Testis (tissue), 3 donors: ENCODE data around the gene ANKRD11. TPM values are rescaled to one million over a fixed set of nuclear protein-coding genes. Genes with fewer than 3 reads are reported as not detected.

Experiments used
- DNase-seq: peaks from one replicate; pipeline ENCODE4 v3.0.0-alpha.2; 2019
- H3K27ac ChIP-seq, 2 donors: fragments of 200-600 bp; sonication (generic); one replicate each; pipeline ENCODE4 v1.5.1; 2019
- H3K27me3 ChIP-seq: fragments of 200-600 bp; sonication (generic); one replicate; pipeline ENCODE4 v1.5.1; 2019
- H3K36me3 ChIP-seq: fragments of 200-600 bp; sonication (generic); one replicate; pipeline ENCODE4 v1.5.1; 2017; ENCODE audit warnings: low read depth; ENCODE audit errors: missing control alignments
- H3K4me1 ChIP-seq: fragments of 200-600 bp; sonication (generic); one replicate; pipeline ENCODE4 v1.5.1; 2019
- H3K4me3 ChIP-seq, 2 donors: fragments of 200-600 bp; sonication (generic); one replicate each; pipeline ENCODE4 v1.5.1; 2017 to 2019
- H3K9me3 ChIP-seq: fragments of 200-600 bp; sonication (generic); one replicate; pipeline ENCODE4 v1.5.1; 2017
- POLR2A ChIP-seq: fragments of 450-650 bp; IDR thresholded peaks from one replicate; pipeline ENCODE4 v1.6.1; 2017; ENCODE audit warnings: antibody characterized with exemption, mild to moderate bottlenecking, moderate library complexity
- WGBS, 2 donors: methylation state at CpG; one replicate each; pipeline ENCODE4 v1.1.5; 2018; 5-methylcytosine and 5-hydroxymethylcytosine counted together
- intact Hi-C: fragments of 100-400 bp; cut with DNase I; formaldehyde crosslinking; loops from one replicate; pipeline ENCODE4 v1.15.1; 2023; ENCODE audit warnings: low total_unique reads
- polyA plus RNA-seq: library from polyadenylated mRNA; stranded (reverse); fragments of 350-450 nt; fragmentation: Illumina TruSeq; extraction: RNeasy Lipid Tissue Mini Kit (QIAGEN cat#74804); gene quantifications from one replicate; pipeline ENCODE4 v1.2.3, GENCODE V29; 2014; ENCODE audit warnings: low read depth, low replicate concordance; ENCODE audit not compliant: insufficient read depth
- total RNA-seq, 2 donors: library from RNA; depleted of rRNA; stranded (reverse); fragments of >200 nt; gene quantifications; one replicate each; pipeline ENCODE4 v1.2.3, GENCODE V29; 2016
- TF ChIP-seq, protein P1 (sequence below), 3 experiments: fragments of 450-650 bp in 2 of 3; fragments of 200-600 bp in 1 of 3; sonication (generic) in 1 of 3; IDR thresholded peaks; one replicate each; pipeline ENCODE4 v1.5.1; 2016 to 2019; ENCODE audit warnings: antibody characterized with exemption in 3 of 3, mild to moderate bottlenecking in 2 of 3, moderate library complexity in 1 of 3

ANKRD11 gene
- total and polyA plus RNA-seq, 3 donors from 2014 or later: 49.7 to 187 (median 150) TPM

DNA sequence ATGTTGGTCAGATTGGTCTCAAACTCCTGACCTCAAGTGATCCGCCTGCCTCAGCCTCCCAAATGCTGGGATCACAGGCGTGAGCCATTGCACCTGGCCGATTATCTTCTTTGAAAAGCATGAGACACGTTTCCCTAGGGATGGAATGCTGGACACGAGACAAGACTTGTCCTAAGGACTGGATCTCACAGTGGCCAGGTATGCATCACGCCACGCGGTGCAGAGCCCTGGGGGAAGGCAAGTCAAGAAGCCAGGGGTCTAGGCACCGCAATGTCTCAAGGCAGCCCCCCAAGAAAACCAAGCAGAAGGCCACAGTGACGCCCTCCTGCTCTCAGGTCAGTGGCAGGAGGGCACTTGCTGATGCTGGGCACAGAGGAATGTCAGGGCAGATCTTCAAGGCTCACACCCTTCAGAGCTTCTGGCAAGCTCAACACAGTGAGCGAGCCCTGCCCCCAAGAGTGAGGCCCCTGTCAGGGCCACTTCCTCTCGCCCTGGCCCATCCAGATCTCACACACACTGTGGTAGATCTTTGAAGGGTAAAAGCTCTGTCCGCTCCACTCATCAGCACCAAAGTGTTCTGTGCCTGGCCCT is 138.2 kb downstream of the ANKRD11 start:
- Histone ChIP-seq H3K27ac (no peak overlapping the region), H3K27me3 (no peaks in the 10 kb centered on the region), H3K9me3 (no peaks in the 10 kb centered on the region), H3K36me3 (no peaks in the 10 kb centered on the region), H3K4me1 (peaks cover 13% of the 10 kb centered on the region), H3K4me3 (no peak overlapping the region)
- DNase-seq: no peak
- 84 to 91% methylated on average over 5 to 13 of the region's 13 CpGs for WGBS, 2 donors
- TF ChIP-seq, protein P1, sequence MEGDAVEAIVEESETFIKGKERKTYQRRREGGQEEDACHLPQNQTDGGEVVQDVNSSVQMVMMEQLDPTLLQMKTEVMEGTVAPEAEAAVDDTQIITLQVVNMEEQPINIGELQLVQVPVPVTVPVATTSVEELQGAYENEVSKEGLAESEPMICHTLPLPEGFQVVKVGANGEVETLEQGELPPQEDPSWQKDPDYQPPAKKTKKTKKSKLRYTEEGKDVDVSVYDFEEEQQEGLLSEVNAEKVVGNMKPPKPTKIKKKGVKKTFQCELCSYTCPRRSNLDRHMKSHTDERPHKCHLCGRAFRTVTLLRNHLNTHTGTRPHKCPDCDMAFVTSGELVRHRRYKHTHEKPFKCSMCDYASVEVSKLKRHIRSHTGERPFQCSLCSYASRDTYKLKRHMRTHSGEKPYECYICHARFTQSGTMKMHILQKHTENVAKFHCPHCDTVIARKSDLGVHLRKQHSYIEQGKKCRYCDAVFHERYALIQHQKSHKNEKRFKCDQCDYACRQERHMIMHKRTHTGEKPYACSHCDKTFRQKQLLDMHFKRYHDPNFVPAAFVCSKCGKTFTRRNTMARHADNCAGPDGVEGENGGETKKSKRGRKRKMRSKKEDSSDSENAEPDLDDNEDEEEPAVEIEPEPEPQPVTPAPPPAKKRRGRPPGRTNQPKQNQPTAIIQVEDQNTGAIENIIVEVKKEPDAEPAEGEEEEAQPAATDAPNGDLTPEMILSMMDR (IDR thresholded peaks at IDR 0.05): no peak
- TF ChIP-seq POLR2A: no peak
- intact Hi-C loops: no loop called here

DNA sequence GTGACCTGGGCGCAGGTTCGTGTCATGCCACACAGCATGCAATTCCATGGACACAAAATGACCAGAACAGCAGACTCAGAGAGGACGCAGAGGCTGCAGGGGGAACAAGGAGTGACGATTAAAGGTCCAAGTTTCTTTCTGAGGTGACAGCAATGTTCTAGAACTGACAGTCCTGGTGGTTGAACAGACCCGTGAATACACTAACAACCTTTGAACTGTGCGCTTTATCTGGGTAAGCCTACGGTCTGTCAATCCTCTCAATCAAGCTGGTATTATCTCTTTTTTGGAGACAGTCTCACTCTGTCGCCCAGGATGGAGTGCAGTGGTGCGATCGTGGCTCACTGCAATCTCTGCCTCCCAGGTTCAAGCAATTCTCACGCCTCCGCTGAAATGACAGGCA is 138.7 kb downstream of the ANKRD11 start:
- H3K9me3 ChIP-seq: no peaks in the 10 kb centered on the region
- H3K27me3 ChIP-seq: no peaks in the 10 kb centered on the region
- intact Hi-C loops: no loop called here
- 82% methylated on average over 12 of the region's 12 CpGs for WGBS, 2 donors
- H3K27ac ChIP-seq: no peak overlapping the region
- no peak for DNase-seq
- H3K4me3 ChIP-seq: no peak overlapping the region
- no peaks in the 10 kb centered on the region for H3K36me3 ChIP-seq
- peaks cover 13% of the 10 kb centered on the region for H3K4me1 ChIP-seq
- no peak for TF ChIP-seq POLR2A
- TF ChIP-seq, protein P1 (IDR thresholded peaks at IDR 0.05): no peak

DNA sequence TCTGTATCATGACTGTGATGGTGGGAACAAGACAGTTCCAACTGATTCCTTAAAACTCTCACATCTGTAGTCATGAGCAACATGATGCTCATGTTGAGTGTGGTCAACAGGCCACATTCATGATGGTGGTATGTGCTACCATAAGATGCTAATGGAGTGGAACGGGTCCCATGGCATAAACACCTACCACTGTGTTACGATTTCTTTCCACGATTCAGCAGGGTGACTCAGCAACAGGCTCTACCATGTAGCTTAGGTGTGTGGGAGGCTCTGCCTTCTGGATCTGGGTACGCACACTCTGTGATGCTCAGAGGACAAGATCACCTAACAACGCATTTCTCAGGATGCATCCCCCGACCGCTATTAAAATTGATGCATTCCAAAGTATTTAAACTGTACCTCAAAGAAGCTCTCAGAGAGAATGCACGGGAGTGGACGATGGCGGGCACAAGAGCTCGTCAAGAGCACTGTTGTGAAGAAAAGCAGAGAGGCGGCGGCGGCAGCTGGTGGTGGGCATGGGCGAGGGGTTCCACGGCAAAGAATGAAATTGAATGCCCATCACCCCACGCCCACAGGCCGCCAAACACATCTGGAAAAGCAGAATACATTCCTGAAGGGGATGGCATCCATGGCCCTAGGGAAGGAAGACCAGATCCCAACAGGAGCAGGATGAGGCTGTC is 139.5 kb downstream of the ANKRD11 start:
- no peak for TF ChIP-seq POLR2A
- TF ChIP-seq, protein P1 (IDR thresholded peaks at IDR 0.05): no peak
- DNase-seq: no peak
- H3K27me3 ChIP-seq: no peaks in the 10 kb centered on the region
- 90 to 94% methylated on average over 18 of the region's 18 CpGs for WGBS, 2 donors
- H3K4me1 ChIP-seq: peaks cover 13% of the 10 kb centered on the region
- no peaks in the 10 kb centered on the region for H3K36me3 ChIP-seq
- H3K9me3 ChIP-seq: no peaks in the 10 kb centered on the region
- intact Hi-C loops: no loop called here
- no peak overlapping the region for H3K4me3 ChIP-seq
- no peak overlapping the region for H3K27ac ChIP-seq

DNA sequence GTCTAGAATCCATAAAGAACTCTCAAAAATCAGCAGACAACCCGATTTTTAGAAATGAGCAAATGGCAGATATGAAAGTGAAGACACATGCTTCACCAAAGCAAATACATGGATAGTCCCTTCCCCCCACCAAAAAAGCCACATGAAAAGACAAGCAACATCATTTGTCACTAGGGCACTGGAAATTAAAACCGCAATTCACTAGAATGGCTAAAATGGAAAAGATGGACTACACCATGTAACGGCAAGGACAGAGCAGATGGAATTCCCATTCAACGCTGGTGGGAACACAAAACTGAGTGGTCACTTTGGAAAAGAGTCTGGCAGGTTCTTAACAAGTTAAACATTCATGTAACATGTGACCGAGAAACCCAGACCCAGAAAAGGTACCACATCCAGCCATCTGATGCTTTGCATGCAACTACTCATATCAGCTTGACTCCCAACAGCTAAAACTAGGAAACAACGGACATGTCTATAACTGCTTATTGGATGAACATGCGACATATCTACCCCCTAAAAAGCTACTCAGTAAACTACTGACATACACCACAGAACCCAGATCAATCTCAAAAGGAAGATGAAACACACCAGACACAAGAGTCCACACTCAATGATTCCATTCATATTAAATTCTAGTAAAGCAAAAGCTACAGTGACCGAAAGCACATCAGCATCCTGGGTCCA is 140.3 kb downstream of the ANKRD11 start:
- TF ChIP-seq, protein P1 (IDR thresholded peaks at IDR 0.05): no peak
- TF ChIP-seq POLR2A: no peak
- Histone ChIP-seq H3K4me3 (no peak overlapping the region), H3K27ac (no peak overlapping the region), H3K9me3 (no peaks in the 10 kb centered on the region), H3K27me3 (no peaks in the 10 kb centered on the region), H3K36me3 (no peaks in the 10 kb centered on the region), H3K4me1 (peaks cover 13% of the 10 kb centered on the region)
- no peak for DNase-seq
- 92 to 93% methylated on average over 8 of the region's 8 CpGs for WGBS, 2 donors
- intact Hi-C loops: no loop called here
